HepG2 (cell line): ENCODE results near the gene ENTHD1.

Experiments used
- EZH2 ChIP-seq: conservative IDR thresholded peaks from 2 replicates; pipeline ENCODE4 v1.6.1; 2012; ENCODE audit warnings: mild to moderate bottlenecking, low read depth, low read length, moderate library complexity
- KLF16 ChIP-seq, 2 experiments: sonication (generic) in 1 of 2; formaldehyde crosslinking in 1 of 2; IDR thresholded peaks; 2 replicates each; pipeline versions ENCODE4 v1.6.1 to v1.8.0; 2016 to 2023; ENCODE audit warnings: missing genetic modification reagents in 2 of 2, missing compliant biosample characterization in 1 of 2
- POLR2A ChIP-seq, 2 experiments: IDR thresholded peaks; 2 replicates each; pipeline ENCODE4 v1.6.1; 2011; ENCODE audit warnings: low read depth in 2 of 2, low read length in 2 of 2, mild to moderate bottlenecking in 1 of 2, moderate library complexity in 1 of 2; ENCODE audit not compliant: insufficient read depth in 1 of 2
- POLR2AphosphoS5 ChIP-seq: IDR thresholded peaks from 2 replicates; pipeline ENCODE4 v1.6.1; 2012; ENCODE audit warnings: low read depth, low read length
- SRSF4 ChIP-seq: fragments of 200-400 bp; formaldehyde crosslinking; IDR thresholded peaks from one replicate; pipeline ENCODE4 v1.6.1; 2018; ENCODE audit warnings: mild to moderate bottlenecking, low read depth, low read length, moderate library complexity; ENCODE audit not compliant: poor library complexity, severe bottlenecking
- STAT5B ChIP-seq: sonication (generic); formaldehyde crosslinking; IDR thresholded peaks from 2 replicates; pipeline ENCODE4 v1.4.0; 2020; ENCODE audit warnings: missing genetic modification reagents
- ZNF263 ChIP-seq: sonication (generic); formaldehyde crosslinking; IDR thresholded peaks from 2 replicates; pipeline ENCODE4 v1.4.0; 2020; ENCODE audit warnings: missing genetic modification reagents
- ZNF274 ChIP-seq: sonication (generic); formaldehyde crosslinking; IDR thresholded peaks from 2 replicates; pipeline ENCODE4 v1.5.1; 2020; ENCODE audit warnings: mild to moderate bottlenecking, missing genetic modification reagents
- ZNF331 ChIP-seq: sonication (generic); formaldehyde crosslinking; IDR thresholded peaks from 2 replicates; pipeline ENCODE4 v1.4.0; 2020; ENCODE audit warnings: missing genetic modification reagents
- ZNF580 ChIP-seq: IDR thresholded peaks from 2 replicates; pipeline ENCODE4 v1.6.1; 2016; ENCODE audit warnings: low read depth, borderline replicate concordance
- ZNF672 ChIP-seq: sonication (generic); formaldehyde crosslinking; IDR thresholded peaks from 2 replicates; pipeline ENCODE4 v1.8.1; 2022; ENCODE audit warnings: missing genetic modification reagents
- TF ChIP-seq, protein P1 (sequence below): sonication (generic); formaldehyde crosslinking; IDR thresholded peaks from 2 replicates; pipeline ENCODE4 v1.4.0; 2020; ENCODE audit warnings: missing genetic modification reagents
- TF ChIP-seq, protein P2 (sequence below), 2 experiments: IDR thresholded peaks; 2 replicates each; pipeline ENCODE4 v1.6.1; 2011 to 2012; ENCODE audit warnings: low read length in 2 of 2, borderline replicate concordance in 1 of 2, low read depth in 1 of 2, mild to moderate bottlenecking in 1 of 2, moderate library complexity in 1 of 2

DNA sequence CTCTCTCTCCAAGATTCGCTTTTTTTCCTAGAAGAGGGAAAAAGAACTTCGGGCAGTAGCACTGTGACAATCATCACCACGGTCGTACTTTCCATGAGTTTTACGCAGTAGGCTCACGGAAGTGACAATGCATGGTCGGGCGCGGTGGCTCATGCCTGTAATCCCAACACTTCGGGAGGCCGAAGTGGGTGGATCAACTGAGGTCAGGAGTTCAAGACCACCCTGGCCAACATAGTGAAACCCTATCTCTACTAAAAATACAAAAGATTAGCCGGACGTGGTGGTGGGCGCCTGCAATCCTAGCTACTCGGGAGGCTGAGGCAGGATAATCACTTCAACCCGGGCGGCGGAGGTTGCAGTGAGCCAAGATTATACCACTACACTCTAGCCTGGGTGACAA, 30.7 kb upstream of the ENTHD1 start:
- TF ChIP-seq ZNF580 (CRISPR knock-in tag) (no peak), EZH2 (no peak), ZNF331 (CRISPR knock-in tag) (no peak), STAT5B (CRISPR knock-in tag) (no peak), ZNF274 (CRISPR knock-in tag) (no peak), POLR2A (IDR thresholded peaks at IDR 0.05; ENCODE audit: insufficient read depth in 1 of 2, low read depth in 2 of 2, low read length in 2 of 2) (no peak), ZNF263 (CRISPR knock-in tag) (no peak), POLR2AphosphoS5 (no peak), SRSF4 (no peak), ZNF672 (no peak), KLF16 (CRISPR knock-in tag; IDR thresholded peaks at IDR 0.05) (no peak)
- TF ChIP-seq, protein P1, sequence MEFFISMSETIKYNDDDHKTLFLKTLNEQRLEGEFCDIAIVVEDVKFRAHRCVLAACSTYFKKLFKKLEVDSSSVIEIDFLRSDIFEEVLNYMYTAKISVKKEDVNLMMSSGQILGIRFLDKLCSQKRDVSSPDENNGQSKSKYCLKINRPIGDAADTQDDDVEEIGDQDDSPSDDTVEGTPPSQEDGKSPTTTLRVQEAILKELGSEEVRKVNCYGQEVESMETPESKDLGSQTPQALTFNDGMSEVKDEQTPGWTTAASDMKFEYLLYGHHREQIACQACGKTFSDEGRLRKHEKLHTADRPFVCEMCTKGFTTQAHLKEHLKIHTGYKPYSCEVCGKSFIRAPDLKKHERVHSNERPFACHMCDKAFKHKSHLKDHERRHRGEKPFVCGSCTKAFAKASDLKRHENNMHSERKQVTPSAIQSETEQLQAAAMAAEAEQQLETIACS (CRISPR knock-in tag) = no peak
- TF ChIP-seq, protein P2, sequence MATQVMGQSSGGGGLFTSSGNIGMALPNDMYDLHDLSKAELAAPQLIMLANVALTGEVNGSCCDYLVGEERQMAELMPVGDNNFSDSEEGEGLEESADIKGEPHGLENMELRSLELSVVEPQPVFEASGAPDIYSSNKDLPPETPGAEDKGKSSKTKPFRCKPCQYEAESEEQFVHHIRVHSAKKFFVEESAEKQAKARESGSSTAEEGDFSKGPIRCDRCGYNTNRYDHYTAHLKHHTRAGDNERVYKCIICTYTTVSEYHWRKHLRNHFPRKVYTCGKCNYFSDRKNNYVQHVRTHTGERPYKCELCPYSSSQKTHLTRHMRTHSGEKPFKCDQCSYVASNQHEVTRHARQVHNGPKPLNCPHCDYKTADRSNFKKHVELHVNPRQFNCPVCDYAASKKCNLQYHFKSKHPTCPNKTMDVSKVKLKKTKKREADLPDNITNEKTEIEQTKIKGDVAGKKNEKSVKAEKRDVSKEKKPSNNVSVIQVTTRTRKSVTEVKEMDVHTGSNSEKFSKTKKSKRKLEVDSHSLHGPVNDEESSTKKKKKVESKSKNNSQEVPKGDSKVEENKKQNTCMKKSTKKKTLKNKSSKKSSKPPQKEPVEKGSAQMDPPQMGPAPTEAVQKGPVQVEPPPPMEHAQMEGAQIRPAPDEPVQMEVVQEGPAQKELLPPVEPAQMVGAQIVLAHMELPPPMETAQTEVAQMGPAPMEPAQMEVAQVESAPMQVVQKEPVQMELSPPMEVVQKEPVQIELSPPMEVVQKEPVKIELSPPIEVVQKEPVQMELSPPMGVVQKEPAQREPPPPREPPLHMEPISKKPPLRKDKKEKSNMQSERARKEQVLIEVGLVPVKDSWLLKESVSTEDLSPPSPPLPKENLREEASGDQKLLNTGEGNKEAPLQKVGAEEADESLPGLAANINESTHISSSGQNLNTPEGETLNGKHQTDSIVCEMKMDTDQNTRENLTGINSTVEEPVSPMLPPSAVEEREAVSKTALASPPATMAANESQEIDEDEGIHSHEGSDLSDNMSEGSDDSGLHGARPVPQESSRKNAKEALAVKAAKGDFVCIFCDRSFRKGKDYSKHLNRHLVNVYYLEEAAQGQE (IDR thresholded peaks at IDR 0.05; ENCODE audit: borderline replicate concordance in 1 of 2, low read depth in 1 of 2, low read length in 2 of 2) = no peak
